Upper lobe of left lung (tissue), 6 donors: ENCODE data around the gene PDGFC. TPM values are rescaled to one million over a fixed set of nuclear protein-coding genes. Genes with fewer than 3 reads are reported as not detected.

ENCODE experiments used
- ATAC-seq, 2 donors: fragments of 200-7000 bp; cut with Tn5 transposase; one replicate each; pipeline ENCODE4 v1.9.1; 2022; ENCODE audit warnings: mild to moderate bottlenecking in 2 of 2, moderate library complexity in 2 of 2; ENCODE audit not compliant: low FRiP score in 2 of 2
- DNase-seq, 2 donors: peaks; one replicate each; pipeline ENCODE4 v3.0.0-alpha.2; 2019 to 2020
- H3K27ac ChIP-seq, 4 donors: fragments of 200-600 bp; sonication (generic); one replicate each; pipeline ENCODE4 v1.5.1; 2016 to 2019
- H3K27me3 ChIP-seq, 4 donors: fragments of 200-600 bp; sonication (generic); one replicate each; pipeline ENCODE4 v1.5.1; 2017 to 2019
- H3K36me3 ChIP-seq, 4 donors: fragments of 200-600 bp; sonication (generic); one replicate each; pipeline ENCODE4 v1.5.1; 2016 to 2019
- H3K4me1 ChIP-seq, 4 donors: fragments of 200-600 bp; sonication (generic); one replicate each; pipeline ENCODE4 v1.5.1; 2018 to 2019
- H3K4me3 ChIP-seq, 4 donors: fragments of 200-600 bp; sonication (generic); one replicate each; pipeline ENCODE4 v1.5.1; 2017 to 2019; ENCODE audit warnings: mild to moderate bottlenecking in 2 of 4, moderate library complexity in 1 of 4
- H3K9me3 ChIP-seq, 4 donors: fragments of 200-600 bp; sonication (generic); one replicate each; pipeline ENCODE4 v1.5.1; 2018 to 2019
- CTCF ChIP-seq, 6 experiments: fragments of 450-650 bp in 4 of 6; fragments of 200-600 bp in 2 of 6; sonication (generic) in 2 of 6; IDR thresholded peaks; one replicate each; pipeline ENCODE4 v1.5.1; 2016 to 2019; ENCODE audit warnings: antibody characterized with exemption in 6 of 6
- EP300 ChIP-seq, 4 donors: sonication (generic); formaldehyde crosslinking; IDR thresholded peaks; one replicate each; pipeline ENCODE4 v1.5.1; 2017; ENCODE audit warnings: antibody characterized with exemption in 4 of 4, control low read depth in 2 of 4
- POLR2A ChIP-seq, 4 donors: fragments of 450-650 bp; IDR thresholded peaks; one replicate each; pipeline ENCODE4 v1.5.1; 2016 to 2017; ENCODE audit warnings: antibody characterized with exemption in 4 of 4, mild to moderate bottlenecking in 2 of 4
- POLR2AphosphoS5 ChIP-seq, 2 donors: sonication (generic); formaldehyde crosslinking; IDR thresholded peaks; one replicate each; pipeline ENCODE4 v1.5.1; 2017; ENCODE audit warnings: antibody characterized with exemption in 2 of 2
- WGBS, 2 donors: methylation state at CpG; one replicate each; pipeline ENCODE4 v1.1.5; 2017 to 2018; 5-methylcytosine and 5-hydroxymethylcytosine counted together
- total RNA-seq, 6 donors: library from RNA; depleted of rRNA in 4 of 6; stranded (reverse); fragments of >200 nt in 4 of 6; gene quantifications; one replicate each; pipeline versions ENCODE4 v1.1.0 to v1.2.1, GENCODE V29; 2016 to 2021
- donor health status: DM: no; HTN: no; CAD: no; lungs with moderate emphysema.
- donor health status: DM: no; HTN: yes; CAD: no; lungs with severe emphysema.

The PDGFC gene
- total RNA-seq, 6 donors from 2014 or later, result 14.4 to 39.9 (median 28.5) TPM

DNA sequence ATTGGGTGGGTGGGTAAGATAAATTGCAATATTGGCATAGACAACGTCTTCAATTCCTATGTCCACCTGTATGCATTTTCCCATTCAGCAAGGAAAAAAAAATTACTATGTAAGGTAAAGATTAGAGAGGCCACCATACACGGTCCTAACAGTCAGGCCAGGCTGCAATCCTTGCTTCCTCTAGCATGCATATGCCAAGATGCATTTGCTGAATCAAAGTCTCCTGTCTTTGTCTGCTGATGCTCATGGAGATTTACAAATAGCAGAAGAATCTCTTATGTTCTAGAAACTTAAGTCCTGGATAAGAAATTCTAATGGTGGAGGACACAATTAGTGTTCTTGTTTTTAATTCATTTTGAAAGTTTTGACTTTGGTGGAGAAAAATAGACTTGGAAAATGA, 206.8 kb downstream of the PDGFC start:
- no peak for DNase-seq
- H3K27ac ChIP-seq, result no peak overlapping the region
- H3K36me3 ChIP-seq, result no peaks in the 10 kb centered on the region
- TF ChIP-seq EP300 (IDR thresholded peaks at IDR 0.05) (no peak), POLR2AphosphoS5 (IDR thresholded peaks at IDR 0.05) (no peak), CTCF (IDR thresholded peaks at IDR 0.05) (no peak), POLR2A (IDR thresholded peaks at IDR 0.05) (no peak)
- peaks cover 0 to 4% (median 2%) of the 10 kb centered on the region in 4 donors for H3K4me1 ChIP-seq
- no peaks in the 10 kb centered on the region for H3K9me3 ChIP-seq
- 64 to 70% methylated on average over 2 of the region's 2 CpGs for WGBS, 2 donors
- no peak for ATAC-seq
- H3K4me3 ChIP-seq, result no peak overlapping the region
- H3K27me3 ChIP-seq, result no peaks in the 10 kb centered on the region

DNA sequence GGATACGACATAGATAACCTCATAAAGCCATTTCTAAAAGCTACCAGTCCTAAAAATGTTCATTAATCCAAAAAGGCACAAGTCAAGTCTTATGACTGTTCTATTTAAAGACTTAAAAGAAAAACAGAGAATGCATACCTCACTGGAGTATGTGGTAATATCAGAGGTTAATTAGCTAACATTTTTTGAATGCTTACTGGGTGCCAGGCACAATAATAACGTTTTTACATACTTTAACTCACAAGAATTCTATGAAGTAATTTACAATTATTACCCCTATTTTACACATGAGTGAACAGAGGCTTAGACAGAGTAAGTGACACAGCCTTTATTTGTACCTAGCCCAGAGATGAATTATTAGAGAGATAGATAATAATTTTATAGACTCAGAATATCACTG, 207.5 kb downstream of the PDGFC start:
- H3K36me3 ChIP-seq, result no peaks in the 10 kb centered on the region
- no peak overlapping the region for H3K4me3 ChIP-seq
- no peaks in the 10 kb centered on the region for H3K9me3 ChIP-seq
- no peak overlapping the region for H3K27ac ChIP-seq
- DNase-seq (no peak), ATAC-seq (no peak)
- no peaks in the 10 kb centered on the region for H3K27me3 ChIP-seq
- 37 to 47% methylated on average over 2 of the region's 2 CpGs for WGBS, 2 donors
- H3K4me1 ChIP-seq, result peaks cover 0 to 4% (median 2%) of the 10 kb centered on the region in 4 donors
- TF ChIP-seq EP300 (IDR thresholded peaks at IDR 0.05) (no peak), CTCF (IDR thresholded peaks at IDR 0.05) (no peak), POLR2A (IDR thresholded peaks at IDR 0.05) (no peak), POLR2AphosphoS5 (IDR thresholded peaks at IDR 0.05) (no peak)

DNA sequence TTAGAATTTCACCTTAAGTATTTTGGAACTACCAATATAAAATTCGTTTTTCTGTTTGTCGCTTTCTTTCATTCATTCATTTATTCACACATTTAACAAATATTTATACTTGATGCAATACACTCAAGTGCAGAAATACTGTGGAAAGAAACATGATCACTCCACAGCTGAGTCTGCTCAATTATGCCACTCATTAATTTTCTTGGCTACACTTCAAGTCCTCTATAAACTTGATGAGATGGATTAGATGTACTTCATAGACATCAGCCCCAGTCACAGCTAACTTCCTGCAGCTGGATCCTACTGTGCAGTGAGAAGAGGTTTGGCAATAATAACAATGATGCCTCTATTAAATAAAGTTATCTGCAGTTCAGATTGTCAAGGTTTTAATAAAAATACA, 208.1 kb downstream of the PDGFC start:
- H3K36me3 ChIP-seq, result no peaks in the 10 kb centered on the region
- ATAC-seq, result no peak
- no peaks in the 10 kb centered on the region for H3K27me3 ChIP-seq
- H3K4me1 ChIP-seq, result peaks cover 0 to 4% (median 2%) of the 10 kb centered on the region in 4 donors
- no peak for TF ChIP-seq POLR2A (IDR thresholded peaks at IDR 0.05)
- no peak for TF ChIP-seq CTCF (IDR thresholded peaks at IDR 0.05)
- TF ChIP-seq POLR2AphosphoS5 (IDR thresholded peaks at IDR 0.05), result no peak
- TF ChIP-seq EP300 (IDR thresholded peaks at IDR 0.05), result no peak
- H3K4me3 ChIP-seq, result no peak overlapping the region
- no peaks in the 10 kb centered on the region for H3K9me3 ChIP-seq
- no peak for DNase-seq
- no peak overlapping the region for H3K27ac ChIP-seq
- WGBS, 2 donors, result 61 to 72% methylated on average over 2 of the region's 2 CpGs

DNA sequence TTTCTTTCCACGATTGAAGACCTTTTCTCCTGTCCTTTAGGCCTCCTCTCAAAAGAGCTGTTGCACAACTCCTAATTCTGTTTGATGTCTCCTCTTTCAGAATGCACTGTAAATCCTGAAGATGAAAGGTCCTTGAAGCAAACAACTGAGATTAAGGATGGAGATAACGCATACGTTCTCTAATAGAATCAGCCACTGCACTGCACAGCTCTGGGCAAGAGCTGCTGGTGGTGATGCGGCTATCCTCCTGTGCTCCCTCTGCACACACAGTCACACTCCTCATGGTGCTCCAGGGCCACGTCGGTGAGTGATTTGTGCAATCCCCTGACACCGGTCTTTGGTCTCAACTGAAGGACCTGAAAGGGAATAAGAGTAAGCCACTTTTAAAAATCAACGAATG, 208.7 kb downstream of the PDGFC start:
- DNase-seq, result no peak

GRCh38 chr4:156756118-156756517, 215.5 kb downstream of the PDGFC start:
- DNase-seq (no peak), ATAC-seq (no peak)
- no peak for TF ChIP-seq EP300 (IDR thresholded peaks at IDR 0.05)
- no peak for TF ChIP-seq POLR2AphosphoS5 (IDR thresholded peaks at IDR 0.05)
- no peak for TF ChIP-seq CTCF (IDR thresholded peaks at IDR 0.05)
- TF ChIP-seq POLR2A (IDR thresholded peaks at IDR 0.05), result no peak
- Histone ChIP-seq H3K4me3 (no peak overlapping the region), H3K27me3 (no peaks in the 10 kb centered on the region), H3K9me3 (no peaks in the 10 kb centered on the region), H3K4me1 (no peaks in the 10 kb centered on the region), H3K27ac (no peak overlapping the region), H3K36me3 (no peaks in the 10 kb centered on the region)

More for the DNA sequence above, 208.7 kb downstream of the PDGFC start:
- H3K9me3 ChIP-seq, result no peaks in the 10 kb centered on the region
- H3K4me1 ChIP-seq, result peaks cover 0 to 4% (median 2%) of the 10 kb centered on the region in 4 donors
- 70 to 76% methylated on average over 8 of the region's 8 CpGs for WGBS, 2 donors
- H3K27ac ChIP-seq, result no peak overlapping the region
- H3K27me3 ChIP-seq, result no peaks in the 10 kb centered on the region
- no peaks in the 10 kb centered on the region for H3K36me3 ChIP-seq
- no peak for ATAC-seq
- no peak for TF ChIP-seq POLR2AphosphoS5 (IDR thresholded peaks at IDR 0.05)
- no peak overlapping the region for H3K4me3 ChIP-seq
